SK-N-MC (cell line): ENCODE measurements around the gene MALRD1.

ENCODE experiments used
- DNase-seq: peaks from one replicate; pipeline ENCODE4 v3.0.0-alpha.2; 2011; ENCODE audit warnings: low read depth, low spot score
- H3K27ac ChIP-seq: fragments of 200-600 bp; sonication (generic); 2 replicates; pipeline ENCODE4 v1.5.1; 2016; ENCODE audit warnings: mixed run types
- H3K36me3 ChIP-seq: fragments of 200-600 bp; sonication (generic); 2 replicates; pipeline ENCODE4 v1.6.1; 2017; ENCODE audit warnings: antibody characterized with exemption, low read length, mixed read lengths; ENCODE audit not compliant: insufficient read depth
- H3K4me3 ChIP-seq: fragments of 200-600 bp; sonication (generic); 2 replicates; pipeline ENCODE4 v1.5.1; 2016
- H3K9ac ChIP-seq: fragments of 200-600 bp; sonication (generic); 2 replicates; pipeline ENCODE4 v1.8.0; 2017; ENCODE audit warnings: mixed run types, mixed read lengths; ENCODE audit not compliant: insufficient read length
- H3K9me3 ChIP-seq: fragments of 200-600 bp; sonication (generic); 2 replicates; pipeline ENCODE4 v1.6.1; 2017; ENCODE audit warnings: low read depth, mild to moderate bottlenecking, antibody characterized with exemption, low read length, moderate library complexity, mixed read lengths
- EZH2 ChIP-seq: fragments of 200-600 bp; sonication (generic); IDR thresholded peaks from one replicate; pipeline ENCODE4 v1.6.1; 2017; ENCODE audit warnings: antibody characterized with exemption
- FOXP2 ChIP-seq: optimal IDR thresholded peaks from 2 replicates; pipeline ENCODE3; 2011; ENCODE audit warnings: mild to moderate bottlenecking, moderate library complexity; ENCODE audit not compliant: insufficient read depth; ENCODE audit errors: extremely low read length, control extremely low read depth
- POLR2AphosphoS5 ChIP-seq: IDR thresholded peaks from 2 replicates; pipeline ENCODE4 v1.6.1; 2012; ENCODE audit warnings: mild to moderate bottlenecking, low read depth, low read length, borderline replicate concordance

The MALRD1 gene

GRCh38 chr10:19451937-19452336, 403.3 kb downstream of the MALRD1 start:
- DNase-seq = no peak
- TF ChIP-seq POLR2AphosphoS5 (no peak), FOXP2 (no peak), EZH2 (no peak)
- no peak overlapping the region for H3K4me3 ChIP-seq
- H3K9ac ChIP-seq = no peak overlapping the region
- no peaks in the 10 kb centered on the region for H3K9me3 ChIP-seq
- H3K27ac ChIP-seq = no peak overlapping the region
- H3K36me3 ChIP-seq = no peaks in the 10 kb centered on the region

DNA sequence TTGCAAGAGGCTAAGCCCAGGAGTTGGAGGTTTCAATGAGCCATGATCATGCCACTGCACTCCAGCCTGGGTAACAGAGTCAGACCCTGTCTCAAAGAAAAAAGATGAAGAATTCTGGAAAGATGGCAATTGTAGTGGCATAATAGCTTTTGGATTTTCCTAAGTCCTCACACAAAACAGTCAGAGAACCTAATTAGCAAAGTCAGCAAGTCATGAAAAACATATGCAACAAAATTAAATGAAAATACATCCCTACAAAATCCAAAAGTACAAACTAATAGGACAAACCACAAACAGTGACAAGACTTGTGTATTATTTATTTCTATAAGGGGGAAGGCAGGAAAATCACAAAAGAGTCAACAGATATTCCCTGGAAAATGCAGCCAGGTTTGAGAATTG, 405.4 kb downstream of the MALRD1 start:
- TF ChIP-seq FOXP2 (no peak), POLR2AphosphoS5 (no peak), EZH2 (no peak)

DNA sequence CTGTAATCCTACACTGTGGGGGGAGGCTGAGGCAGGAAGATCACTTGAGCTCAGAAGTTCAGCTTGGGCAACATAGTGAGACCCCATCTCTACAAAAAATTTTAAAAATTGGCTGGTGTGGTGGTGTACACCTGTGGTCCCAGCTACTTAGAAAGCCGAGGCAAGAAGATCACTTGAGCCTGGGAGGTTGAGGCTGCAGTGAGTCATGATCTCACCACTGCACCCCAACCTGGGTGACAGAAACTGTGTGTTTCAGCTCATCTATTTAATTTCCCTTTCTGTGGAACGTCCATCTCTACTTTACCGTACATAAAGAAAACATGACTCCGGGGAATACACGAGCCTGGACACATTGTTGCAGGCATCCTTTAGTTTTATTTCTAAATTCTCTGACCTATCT, 413.0 kb downstream of the MALRD1 start:
- no peaks in the 10 kb centered on the region for H3K36me3 ChIP-seq
- no peaks in the 10 kb centered on the region for H3K9me3 ChIP-seq
- H3K27ac ChIP-seq = no peak overlapping the region
- no peak overlapping the region for H3K4me3 ChIP-seq
- no peak for DNase-seq
- TF ChIP-seq POLR2AphosphoS5 (no peak), FOXP2 (no peak), EZH2 (no peak)
- H3K9ac ChIP-seq = no peak overlapping the region

More for the DNA sequence above, 405.4 kb downstream of the MALRD1 start:
- DNase-seq = no peak
- Histone ChIP-seq H3K9me3 (no peaks in the 10 kb centered on the region), H3K9ac (no peak overlapping the region), H3K4me3 (no peak overlapping the region), H3K36me3 (no peaks in the 10 kb centered on the region), H3K27ac (no peak overlapping the region)

DNA sequence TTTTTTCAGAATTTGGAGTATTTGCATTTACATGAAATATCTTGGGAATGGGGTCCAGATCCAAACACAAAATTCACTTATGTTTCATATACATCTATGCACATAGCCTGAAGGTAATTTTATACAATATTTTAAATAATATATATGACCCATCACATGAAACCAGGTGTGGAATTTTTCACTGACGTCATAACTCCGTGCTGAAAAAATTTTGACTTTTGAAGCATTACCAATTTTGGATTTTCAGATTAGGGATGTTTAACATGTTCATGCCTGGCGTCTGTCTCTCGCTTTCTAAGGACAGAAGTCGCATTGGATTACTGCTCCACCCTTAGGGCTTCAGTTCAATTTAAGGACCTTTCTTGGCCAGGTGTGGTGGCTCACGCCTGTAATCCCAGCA, 418.1 kb downstream of the MALRD1 start:
- DNase-seq = no peak

GRCh38 chr10:19468413-19468812, 419.8 kb downstream of the MALRD1 start:
- Histone ChIP-seq H3K4me3 (no peak overlapping the region), H3K9ac (no peak overlapping the region), H3K36me3 (no peaks in the 10 kb centered on the region), H3K9me3 (no peaks in the 10 kb centered on the region), H3K27ac (no peak overlapping the region)
- no peak for TF ChIP-seq EZH2
- TF ChIP-seq FOXP2 = no peak
- no peak for TF ChIP-seq POLR2AphosphoS5
- DNase-seq = no peak

More for the DNA sequence above, 418.1 kb downstream of the MALRD1 start:
- TF ChIP-seq POLR2AphosphoS5 (no peak), EZH2 (no peak), FOXP2 (no peak)
- Histone ChIP-seq H3K9me3 (no peaks in the 10 kb centered on the region), H3K4me3 (no peak overlapping the region), H3K27ac (no peak overlapping the region), H3K9ac (no peak overlapping the region), H3K36me3 (no peaks in the 10 kb centered on the region)

DNA sequence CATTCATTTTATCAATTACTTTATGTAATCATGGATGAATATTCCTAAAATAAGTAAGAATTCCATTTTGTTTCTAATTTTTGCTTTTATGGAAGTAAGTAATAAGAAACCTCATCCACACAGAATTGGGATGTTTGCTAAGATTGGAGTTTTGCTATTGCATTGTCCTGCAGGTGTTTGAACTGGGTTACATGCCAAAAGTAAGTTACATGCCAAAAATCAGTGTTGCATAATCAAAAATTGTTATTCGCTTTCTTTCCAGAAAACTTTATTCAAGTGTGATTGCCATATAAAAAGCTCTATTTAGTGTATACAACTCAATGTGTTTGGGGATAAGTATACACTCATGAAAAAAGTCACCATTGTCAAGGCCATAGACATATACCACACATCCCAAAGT, 420.9 kb downstream of the MALRD1 start:
- no peaks in the 10 kb centered on the region for H3K9me3 ChIP-seq
- H3K36me3 ChIP-seq = no peaks in the 10 kb centered on the region
- no peak for DNase-seq
- H3K27ac ChIP-seq = no peak overlapping the region
- TF ChIP-seq EZH2 (no peak), POLR2AphosphoS5 (no peak), FOXP2 (no peak)
- no peak overlapping the region for H3K4me3 ChIP-seq
- H3K9ac ChIP-seq = no peak overlapping the region

DNA sequence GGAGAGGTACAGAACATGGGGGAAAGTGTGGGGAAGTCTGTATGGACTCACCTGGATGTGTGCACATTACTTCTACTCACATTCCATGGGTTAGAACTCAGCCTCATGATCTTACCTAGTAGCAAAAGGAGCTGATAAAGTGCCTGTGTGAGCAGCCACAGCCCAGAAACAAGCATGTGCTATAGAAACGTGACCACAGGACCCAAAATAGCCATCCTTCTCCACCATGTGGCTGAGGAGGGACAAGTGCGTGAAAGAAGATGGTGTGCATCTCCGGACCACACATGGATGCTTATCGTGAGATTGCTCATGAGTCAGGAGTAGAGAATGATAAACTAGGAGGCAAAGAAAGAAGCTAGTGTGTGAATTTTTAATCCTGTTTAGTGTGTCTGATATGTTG, 431.3 kb downstream of the MALRD1 start:
- Histone ChIP-seq H3K4me3 (no peak overlapping the region), H3K9me3 (no peaks in the 10 kb centered on the region), H3K9ac (no peak overlapping the region), H3K36me3 (no peaks in the 10 kb centered on the region), H3K27ac (no peak overlapping the region)
- DNase-seq = no peak
- no peak for TF ChIP-seq EZH2
- TF ChIP-seq FOXP2 = no peak
- no peak for TF ChIP-seq POLR2AphosphoS5

DNA sequence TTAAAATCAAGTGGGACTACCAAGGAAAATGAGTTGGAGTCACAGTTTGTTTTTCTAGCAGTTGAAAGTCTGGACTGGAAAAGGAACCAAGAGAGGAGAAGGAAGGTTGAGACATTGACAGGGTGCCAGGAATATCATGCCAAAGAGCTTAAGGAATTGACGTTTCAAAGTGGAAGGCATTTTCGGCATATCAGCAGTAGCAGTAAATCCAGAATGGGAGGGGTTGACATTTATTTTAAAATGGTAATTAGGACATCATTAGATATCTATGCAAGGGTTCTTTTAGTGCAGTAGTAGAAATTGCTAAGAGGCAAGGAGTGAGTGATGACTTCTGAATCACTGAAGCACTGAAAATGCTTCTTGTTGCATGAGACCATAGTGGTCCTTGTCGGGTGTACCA, 431.8 kb downstream of the MALRD1 start:
- no peak overlapping the region for H3K4me3 ChIP-seq
- no peak overlapping the region for H3K9ac ChIP-seq
- no peaks in the 10 kb centered on the region for H3K36me3 ChIP-seq
- no peak for DNase-seq
- no peak overlapping the region for H3K27ac ChIP-seq
- no peaks in the 10 kb centered on the region for H3K9me3 ChIP-seq
- TF ChIP-seq FOXP2 (no peak), EZH2 (no peak), POLR2AphosphoS5 (no peak)

GRCh38 chr10:19483421-19483820, 434.8 kb downstream of the MALRD1 start:
- no peak for TF ChIP-seq EZH2
- no peak for TF ChIP-seq FOXP2
- no peak for TF ChIP-seq POLR2AphosphoS5
- no peak overlapping the region for H3K9ac ChIP-seq
- DNase-seq = no peak
- no peak overlapping the region for H3K4me3 ChIP-seq
- no peaks in the 10 kb centered on the region for H3K36me3 ChIP-seq
- no peak overlapping the region for H3K27ac ChIP-seq
- H3K9me3 ChIP-seq = no peaks in the 10 kb centered on the region
